Stimulated activated CD4-positive, alpha-beta T cell treated with anti-CD3 and anti-CD28 coated beads, Interleukin-15, amount 100 ng/mL, for 24 hours (primary cell): Measurements from ENCODE around the gene CFAP221.

Experiments used
- DNase-seq: peaks from one replicate; pipeline ENCODE4 v3.0.0-alpha.2; 2020

Gene CFAP221

DNA sequence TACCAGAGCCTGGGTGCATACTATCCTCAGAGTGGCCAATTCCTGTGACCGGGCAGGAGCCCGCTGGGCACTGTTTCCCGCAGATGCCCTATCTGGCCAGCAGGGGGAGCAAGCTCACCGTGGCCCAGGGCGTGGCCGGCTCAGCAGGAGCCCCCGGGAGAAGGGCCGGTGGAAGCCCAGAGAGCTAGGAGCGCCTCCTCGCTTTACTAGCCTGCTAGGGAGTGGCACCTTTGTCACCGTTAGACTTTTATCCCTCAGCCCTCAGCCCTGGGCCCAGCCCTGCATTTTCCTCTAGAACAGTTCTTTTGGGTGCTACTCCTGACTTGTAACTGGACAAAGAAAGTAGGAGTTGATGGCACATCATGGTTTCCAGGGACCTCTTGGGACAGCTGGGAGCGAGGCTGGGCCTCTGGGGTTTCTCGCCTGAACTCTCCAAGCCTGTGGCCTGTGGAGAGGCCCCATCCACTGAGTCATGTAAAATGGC lies 158.7 kb downstream of the CFAP221 start:
- DNase-seq = peak; percentile 78

GRCh38 chr2:119703526-119703925 lies 159.3 kb downstream of the CFAP221 start:
- no peak for DNase-seq

- no peak for DNase-seq
Measured at GRCh38 chr2:119704670-119705120, 160.4 kb downstream of the CFAP221 start.

DNA sequence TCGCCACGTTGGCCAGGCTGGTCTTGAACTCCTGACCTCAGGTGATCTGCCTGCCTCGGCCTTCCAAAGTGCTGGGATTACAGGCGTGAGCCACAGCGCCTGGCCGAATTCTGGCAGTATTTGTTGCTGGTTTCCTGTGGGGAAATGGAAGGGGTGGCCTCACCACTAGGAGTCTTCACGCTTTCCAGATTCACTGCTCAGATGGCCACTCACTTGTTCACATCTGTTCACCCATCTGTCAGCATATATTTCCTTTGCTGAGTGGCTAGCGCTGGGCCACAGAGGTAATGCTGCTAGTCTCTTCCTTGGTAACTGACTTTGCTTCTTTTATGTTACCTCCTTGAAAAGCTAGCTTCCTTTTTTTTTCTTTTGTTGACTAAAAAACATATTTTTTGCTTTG lies 162.0 kb downstream of the CFAP221 start:
- no peak for DNase-seq
